Gastroesophageal sphincter (tissue), 3 donors: ENCODE measurements around the gene ISG20L2.

Experiments
- EP300 ChIP-seq: sonication (generic); formaldehyde crosslinking; IDR thresholded peaks from one replicate; pipeline ENCODE4 v1.6.1; 2017; ENCODE audit warnings: antibody characterized with exemption, mild to moderate bottlenecking
- POLR2A ChIP-seq, 2 donors: fragments of 450-650 bp; IDR thresholded peaks; one replicate each; pipeline ENCODE4 v1.6.1; 2017; ENCODE audit warnings: antibody characterized with exemption in 2 of 2, mild to moderate bottlenecking in 2 of 2, moderate library complexity in 1 of 2
- POLR2AphosphoS5 ChIP-seq: sonication (generic); formaldehyde crosslinking; IDR thresholded peaks from one replicate; pipeline ENCODE4 v1.6.1; 2017; ENCODE audit warnings: antibody characterized with exemption
- TF ChIP-seq, protein P1 (sequence below), 4 experiments: fragments of 200-600 bp in 2 of 4; fragments of 450-650 bp in 2 of 4; sonication (generic) in 1 of 4; IDR thresholded peaks; one replicate each; pipeline ENCODE4 v1.5.1; 2017 to 2019; ENCODE audit warnings: antibody characterized with exemption in 4 of 4, mild to moderate bottlenecking in 2 of 4, moderate library complexity in 2 of 4

DNA sequence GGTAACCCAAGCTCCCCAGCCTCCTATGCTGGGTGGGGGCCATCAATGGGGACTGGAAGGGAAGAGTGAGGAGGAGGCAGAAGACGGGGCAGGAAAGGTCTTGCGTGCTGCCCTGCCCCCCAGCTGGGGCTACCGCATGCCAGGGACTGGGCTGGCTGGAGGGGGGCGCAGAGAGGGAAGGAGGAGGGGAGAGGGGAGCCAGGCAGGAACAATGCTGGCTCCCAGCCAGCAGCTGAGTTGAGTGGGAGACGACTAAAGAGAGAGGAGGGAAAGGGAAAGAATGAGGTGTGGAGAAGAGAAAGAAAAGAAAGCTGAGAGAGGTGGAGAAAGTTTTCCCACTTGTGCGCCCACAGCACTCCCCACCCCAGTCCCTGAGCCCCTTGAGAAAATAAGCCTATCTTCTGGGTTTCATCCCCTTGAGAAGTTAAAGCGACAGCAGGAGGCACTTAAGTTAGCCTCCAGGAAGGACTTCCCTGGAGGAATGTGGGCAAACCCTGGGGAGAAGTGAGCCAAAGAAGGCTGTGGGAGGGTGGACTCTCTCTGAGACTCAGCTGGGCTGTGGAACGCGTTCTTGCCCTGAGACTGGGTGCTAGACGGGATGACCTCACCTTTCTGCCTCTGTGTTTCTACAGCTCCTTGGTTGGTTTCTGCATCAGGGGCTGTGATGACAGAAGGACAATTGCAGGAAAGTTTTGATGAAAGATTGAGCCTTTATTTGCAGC lies 38.5 kb downstream of the ISG20L2 start:
- TF ChIP-seq, protein P1, sequence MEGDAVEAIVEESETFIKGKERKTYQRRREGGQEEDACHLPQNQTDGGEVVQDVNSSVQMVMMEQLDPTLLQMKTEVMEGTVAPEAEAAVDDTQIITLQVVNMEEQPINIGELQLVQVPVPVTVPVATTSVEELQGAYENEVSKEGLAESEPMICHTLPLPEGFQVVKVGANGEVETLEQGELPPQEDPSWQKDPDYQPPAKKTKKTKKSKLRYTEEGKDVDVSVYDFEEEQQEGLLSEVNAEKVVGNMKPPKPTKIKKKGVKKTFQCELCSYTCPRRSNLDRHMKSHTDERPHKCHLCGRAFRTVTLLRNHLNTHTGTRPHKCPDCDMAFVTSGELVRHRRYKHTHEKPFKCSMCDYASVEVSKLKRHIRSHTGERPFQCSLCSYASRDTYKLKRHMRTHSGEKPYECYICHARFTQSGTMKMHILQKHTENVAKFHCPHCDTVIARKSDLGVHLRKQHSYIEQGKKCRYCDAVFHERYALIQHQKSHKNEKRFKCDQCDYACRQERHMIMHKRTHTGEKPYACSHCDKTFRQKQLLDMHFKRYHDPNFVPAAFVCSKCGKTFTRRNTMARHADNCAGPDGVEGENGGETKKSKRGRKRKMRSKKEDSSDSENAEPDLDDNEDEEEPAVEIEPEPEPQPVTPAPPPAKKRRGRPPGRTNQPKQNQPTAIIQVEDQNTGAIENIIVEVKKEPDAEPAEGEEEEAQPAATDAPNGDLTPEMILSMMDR (IDR thresholded peaks at IDR 0.05): no peak
- TF ChIP-seq POLR2A (IDR thresholded peaks at IDR 0.05) (no peak), EP300 (no peak), POLR2AphosphoS5 (no peak)
